GM19324 (cell line): Measurements from ENCODE around the gene KDM1A.

Experiments used
- ATAC-seq: cut with Tn5 transposase; IDR thresholded peaks from one replicate; pipeline ENCODE4 v1.9.1; 2021; ENCODE audit warnings: mild to moderate bottlenecking, moderate library complexity; ENCODE audit not compliant: unreplicated experiment, low FRiP score

The KDM1A gene

GRCh38 chr1:23065385-23065784, 46.1 kb downstream of the KDM1A start:
- no peak for ATAC-seq

GRCh38 chr1:23066075-23066474, 46.8 kb downstream of the KDM1A start:
- no peak for ATAC-seq

GRCh38 chr1:23069149-23069548, 49.9 kb downstream of the KDM1A start:
- ATAC-seq, result no peak

- no peak for ATAC-seq
Measured at GRCh38 chr1:23069675-23070074, 50.4 kb downstream of the KDM1A start.

- no peak for ATAC-seq
Measured at GRCh38 chr1:23074012-23074411, 54.7 kb downstream of the KDM1A start.

- ATAC-seq, result no peak
Measured at GRCh38 chr1:23079025-23079424, 59.8 kb downstream of the KDM1A start.

- no peak for ATAC-seq
Measured at GRCh38 chr1:23080885-23081284, 61.6 kb downstream of the KDM1A start.

- ATAC-seq, result no peak
Measured at GRCh38 chr1:23081376-23081775, 62.1 kb downstream of the KDM1A start.

GRCh38 chr1:23083714-23084480, 64.6 kb downstream of the KDM1A start:
- ATAC-seq, result no peak

- no peak for ATAC-seq
Measured at GRCh38 chr1:23084880-23085279, 65.6 kb downstream of the KDM1A start.

GRCh38 chr1:23085696-23086095, 66.4 kb downstream of the KDM1A start:
- no peak for ATAC-seq

GRCh38 chr1:23088027-23088426, 68.8 kb downstream of the KDM1A start:
- ATAC-seq, result no peak

- no peak for ATAC-seq
Measured at GRCh38 chr1:23090056-23090455, 70.8 kb downstream of the KDM1A start.

GRCh38 chr1:23091545-23091944, 72.3 kb downstream of the KDM1A start:
- ATAC-seq, result no peak

GRCh38 chr1:23092447-23092846, 73.2 kb downstream of the KDM1A start:
- ATAC-seq, result no peak

GRCh38 chr1:23097316-23097715, 78.0 kb downstream of the KDM1A start:
- ATAC-seq, result no peak

GRCh38 chr1:23098463-23099170, 79.3 kb downstream of the KDM1A start:
- no peak for ATAC-seq

GRCh38 chr1:23099171-23099536, 79.9 kb downstream of the KDM1A start:
- no peak for ATAC-seq

GRCh38 chr1:23100074-23100748, 80.9 kb downstream of the KDM1A start:
- ATAC-seq, result no peak

GRCh38 chr1:23101101-23101827, 82.0 kb downstream of the KDM1A start:
- ATAC-seq, result no peak

- ATAC-seq, result no peak
Measured at GRCh38 chr1:23101887-23102286, 82.6 kb downstream of the KDM1A start.
